K562 (cell line): Measurements from ENCODE around the gene SGMS1. TPM values are rescaled to one million over a fixed set of nuclear protein-coding genes. Genes with fewer than 3 reads are reported as not detected.
A peak's percentile ranks its signal among the peaks of the same experiment; 100 is the strongest.

ENCODE experiments used
- ARID2 ChIP-seq: fragments of 450-650 bp; IDR thresholded peaks from 2 replicates; pipeline ENCODE4 v1.6.1; 2017; ENCODE audit warnings: antibody characterized with exemption, mild to moderate bottlenecking
- ARID3A ChIP-seq: IDR thresholded peaks from 2 replicates; pipeline ENCODE4 v1.6.1; 2012; ENCODE audit warnings: low read depth, low read length, improper control_type of control experiment, borderline replicate concordance
- FOS ChIP-seq: IDR thresholded peaks from 3 replicates; pipeline ENCODE4 v1.6.1; 2011; ENCODE audit not compliant: insufficient read length; ENCODE audit errors: extremely low read depth
- HDGF ChIP-seq: fragments of 450-650 bp; IDR thresholded peaks from 2 replicates; pipeline ENCODE4 v1.6.1; 2016
- MTA2 ChIP-seq: fragments of 450-650 bp; IDR thresholded peaks from 2 replicates; pipeline ENCODE4 v1.6.1; 2016; ENCODE audit warnings: low read depth
- NFRKB ChIP-seq: fragments of 450-650 bp; IDR thresholded peaks from 2 replicates; pipeline ENCODE4 v1.6.1; 2016; ENCODE audit warnings: low read depth
- SIRT6 ChIP-seq: IDR thresholded peaks from one replicate; pipeline ENCODE4 v1.6.1; 2012; ENCODE audit warnings: low read depth, mild to moderate bottlenecking, control low read depth, inconsistent platforms, low read length, moderate library complexity
- SMAD4 ChIP-seq: fragments of 250-450 bp; sonication (Bioruptor Pico); conservative IDR thresholded peaks from 2 replicates; pipeline ENCODE4 v1.8.0; 2021; ENCODE audit warnings: inconsistent platforms, mild to moderate bottlenecking, moderate library complexity
- ZBTB11 ChIP-seq, 3 experiments: fragments of 200-800 bp in 1 of 3; fragments of 250-450 bp in 1 of 3; fragments of 450-650 bp in 1 of 3; sonication (Bioruptor Pico) in 1 of 3; sonication (Bioruptor generic) in 1 of 3; formaldehyde crosslinking in 1 of 3; IDR thresholded peaks; 2 replicates each; pipeline versions ENCODE4 v1.6.1 to v1.8.0; 2016 to 2022; ENCODE audit warnings: mild to moderate bottlenecking in 2 of 3, missing genetic modification characterization in 2 of 3, missing compliant biosample characterization in 1 of 3, moderate library complexity in 1 of 3
- ZNF311 ChIP-seq: fragments of 250-450 bp; sonication (Bioruptor Pico); IDR thresholded peaks from 2 replicates; pipeline ENCODE4 v1.4.0; 2020; ENCODE audit warnings: mild to moderate bottlenecking, moderate library complexity
- ZNF644 ChIP-seq: fragments of 200-800 bp; sonication (Bioruptor generic); IDR thresholded peaks from 2 replicates; pipeline ENCODE4 v1.6.1; 2016; ENCODE audit warnings: low read depth, missing genetic modification characterization, missing compliant biosample characterization
- ZNF75A ChIP-seq: fragments of 450-650 bp; formaldehyde crosslinking; IDR thresholded peaks from 2 replicates; pipeline ENCODE4 v1.4.0; 2020; ENCODE audit warnings: mild to moderate bottlenecking
- polyA plus RNA-seq, 8 experiments: library from polyadenylated mRNA; depleted of rRNA in 4 of 8; stranded (reverse) in 5 of 8; unstranded in 3 of 8; fragments of >200 nt; fragmentation: Nextera tagmentation in 2 of 8; fragmentation: Illumina TruSeq in 1 of 8; extraction: Ambion mirVana in 2 of 8; extraction: Trizol in 1 of 8; gene quantifications; 2 replicates each; pipeline versions ENCODE4 v1.2.1 to v1.2.3, GENCODE V29; 2011 to 2014; ENCODE audit warnings: inconsistent platforms in 1 of 8, missing spikeins in 1 of 8
- total RNA-seq, 7 experiments: library from RNA; depleted of rRNA in 6 of 7; stranded (reverse); fragments of >200 nt in 6 of 7; fragmentation: Illumina TruSeq in 2 of 7; extraction: Trizol in 2 of 7; gene quantifications; 2 replicates each; pipeline versions ENCODE4 v1.2.1 to v1.2.3, GENCODE V29; 2011 to 2021; ENCODE audit warnings: low replicate concordance in 1 of 7
- TF ChIP-seq, protein P1 (sequence below): sonication (generic); formaldehyde crosslinking; IDR thresholded peaks from 2 replicates; pipeline ENCODE4 v1.8.0; 2023; ENCODE audit warnings: missing genetic modification reagents, mild to moderate bottlenecking, borderline replicate concordance
- TF ChIP-seq, protein P2 (sequence below): IDR thresholded peaks from 3 replicates; pipeline ENCODE4 v1.6.1; 2011; ENCODE audit warnings: borderline replicate concordance, mild to moderate bottlenecking; ENCODE audit not compliant: insufficient read length, insufficient read depth

SGMS1 gene
- total and polyA plus RNA-seq, 9 of the 15 experiments (the other 6 are each of a cell fraction or from before 2014, with no cell fraction given): 22.6 to 232 (median 82.2) TPM

GRCh38 chr10:50621968-50622705, 1.6 kb downstream of the SGMS1 start (continued):
- TF ChIP-seq, protein P1, sequence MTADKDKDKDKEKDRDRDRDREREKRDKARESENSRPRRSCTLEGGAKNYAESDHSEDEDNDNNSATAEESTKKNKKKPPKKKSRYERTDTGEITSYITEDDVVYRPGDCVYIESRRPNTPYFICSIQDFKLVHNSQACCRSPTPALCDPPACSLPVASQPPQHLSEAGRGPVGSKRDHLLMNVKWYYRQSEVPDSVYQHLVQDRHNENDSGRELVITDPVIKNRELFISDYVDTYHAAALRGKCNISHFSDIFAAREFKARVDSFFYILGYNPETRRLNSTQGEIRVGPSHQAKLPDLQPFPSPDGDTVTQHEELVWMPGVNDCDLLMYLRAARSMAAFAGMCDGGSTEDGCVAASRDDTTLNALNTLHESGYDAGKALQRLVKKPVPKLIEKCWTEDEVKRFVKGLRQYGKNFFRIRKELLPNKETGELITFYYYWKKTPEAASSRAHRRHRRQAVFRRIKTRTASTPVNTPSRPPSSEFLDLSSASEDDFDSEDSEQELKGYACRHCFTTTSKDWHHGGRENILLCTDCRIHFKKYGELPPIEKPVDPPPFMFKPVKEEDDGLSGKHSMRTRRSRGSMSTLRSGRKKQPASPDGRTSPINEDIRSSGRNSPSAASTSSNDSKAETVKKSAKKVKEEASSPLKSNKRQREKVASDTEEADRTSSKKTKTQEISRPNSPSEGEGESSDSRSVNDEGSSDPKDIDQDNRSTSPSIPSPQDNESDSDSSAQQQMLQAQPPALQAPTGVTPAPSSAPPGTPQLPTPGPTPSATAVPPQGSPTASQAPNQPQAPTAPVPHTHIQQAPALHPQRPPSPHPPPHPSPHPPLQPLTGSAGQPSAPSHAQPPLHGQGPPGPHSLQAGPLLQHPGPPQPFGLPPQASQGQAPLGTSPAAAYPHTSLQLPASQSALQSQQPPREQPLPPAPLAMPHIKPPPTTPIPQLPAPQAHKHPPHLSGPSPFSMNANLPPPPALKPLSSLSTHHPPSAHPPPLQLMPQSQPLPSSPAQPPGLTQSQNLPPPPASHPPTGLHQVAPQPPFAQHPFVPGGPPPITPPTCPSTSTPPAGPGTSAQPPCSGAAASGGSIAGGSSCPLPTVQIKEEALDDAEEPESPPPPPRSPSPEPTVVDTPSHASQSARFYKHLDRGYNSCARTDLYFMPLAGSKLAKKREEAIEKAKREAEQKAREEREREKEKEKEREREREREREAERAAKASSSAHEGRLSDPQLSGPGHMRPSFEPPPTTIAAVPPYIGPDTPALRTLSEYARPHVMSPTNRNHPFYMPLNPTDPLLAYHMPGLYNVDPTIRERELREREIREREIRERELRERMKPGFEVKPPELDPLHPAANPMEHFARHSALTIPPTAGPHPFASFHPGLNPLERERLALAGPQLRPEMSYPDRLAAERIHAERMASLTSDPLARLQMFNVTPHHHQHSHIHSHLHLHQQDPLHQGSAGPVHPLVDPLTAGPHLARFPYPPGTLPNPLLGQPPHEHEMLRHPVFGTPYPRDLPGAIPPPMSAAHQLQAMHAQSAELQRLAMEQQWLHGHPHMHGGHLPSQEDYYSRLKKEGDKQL (CRISPR knock-in tag): no peak
- no peak for TF ChIP-seq ZNF75A (CRISPR knock-in tag)
- TF ChIP-seq ZNF644: no peak
- TF ChIP-seq SMAD4: peak; percentile 75; the same call in 1 of the 2 replicates
- no peak for TF ChIP-seq ARID2
- no peak for TF ChIP-seq ZBTB11 (CRISPR knock-in tag; IDR thresholded peaks at IDR 0.05)
- peak; percentile 62; the same call in 1 of the 2 replicates for TF ChIP-seq ZNF311 (CRISPR knock-in tag)
- TF ChIP-seq SIRT6: no peak
- TF ChIP-seq MTA2: peak; percentile 61; the same call in 1 of the 2 replicates
- TF ChIP-seq NFRKB: no peak
- TF ChIP-seq, protein P2, sequence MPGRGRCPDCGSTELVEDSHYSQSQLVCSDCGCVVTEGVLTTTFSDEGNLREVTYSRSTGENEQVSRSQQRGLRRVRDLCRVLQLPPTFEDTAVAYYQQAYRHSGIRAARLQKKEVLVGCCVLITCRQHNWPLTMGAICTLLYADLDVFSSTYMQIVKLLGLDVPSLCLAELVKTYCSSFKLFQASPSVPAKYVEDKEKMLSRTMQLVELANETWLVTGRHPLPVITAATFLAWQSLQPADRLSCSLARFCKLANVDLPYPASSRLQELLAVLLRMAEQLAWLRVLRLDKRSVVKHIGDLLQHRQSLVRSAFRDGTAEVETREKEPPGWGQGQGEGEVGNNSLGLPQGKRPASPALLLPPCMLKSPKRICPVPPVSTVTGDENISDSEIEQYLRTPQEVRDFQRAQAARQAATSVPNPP: no peak
- no peak for TF ChIP-seq FOS
- 0 out of 2 replicates have a peak, but pooled peaks have one; percentile 10 for TF ChIP-seq ARID3A
- TF ChIP-seq HDGF: peak; percentile 90; the same call in 1 of the 2 replicates
